ENCODE measurements around the gene SYP. TPM values are rescaled to one million over a fixed set of nuclear protein-coding genes. Genes with fewer than 3 reads are reported as not detected.

The SYP gene
- total RNA-seq = under 1 TPM; 0.61 to 0.67 TPM
- under 1 TPM; 0.30 to 0.33 TPM for polyA plus RNA-seq

GRCh38 chrX:49199906-49200771 lies at the start of gene SYP:
TSS of gene SYP (minus strand) at chrX:49200193. CDS start at chrX:49200186, 7 bp downstream.
- no peak within 1 kb of the TSS for H3K27ac ChIP-seq (ENCODE audit: low read depth in 1 of 2, low read length in 2 of 2)
- H3K36me3 ChIP-seq (ENCODE audit: control insufficient read depth in 4 of 4, insufficient read depth in 3 of 4, low read depth in 1 of 4, low read length in 3 of 4) = no peaks in the 10 kb centered on the region
- peak within 1 kb of the TSS in 2 of 3 donors; percentile 24 to 27 for H3K4me3 ChIP-seq (ENCODE audit: low read depth in 1 of 3, low read length in 3 of 3)
- peak; percentile 85 for DNase-seq (ENCODE audit: low spot score)
- 2% methylated on average over 61 of the region's 61 CpGs for WGBS
- TF ChIP-seq REST (IDR thresholded peaks at IDR 0.05) (peak; percentile 98), RAD21 (IDR thresholded peaks at IDR 0.05) (peak in 1 of 2 donors; percentile 21), TAF1 (conservative IDR thresholded peaks at IDR 0.05) (no peak), HNF4G (IDR thresholded peaks at IDR 0.05) (no peak), JUND (IDR thresholded peaks at IDR 0.05) (no peak), FOXA1 (IDR thresholded peaks at IDR 0.05) (no peak), NR2F2 (IDR thresholded peaks at IDR 0.05) (no peak), GABPA (IDR thresholded peaks at IDR 0.05 in 1 of 2, conservative IDR thresholded peaks at IDR 0.05 in 1 of 2) (no peak), RXRA (IDR thresholded peaks at IDR 0.05) (no peak), EGR1 (IDR thresholded peaks at IDR 0.05; ENCODE audit: low read depth in 2 of 2) (no peak), YY1 (IDR thresholded peaks at IDR 0.05) (peak; percentile 87)
- TF ChIP-seq, protein P1, sequence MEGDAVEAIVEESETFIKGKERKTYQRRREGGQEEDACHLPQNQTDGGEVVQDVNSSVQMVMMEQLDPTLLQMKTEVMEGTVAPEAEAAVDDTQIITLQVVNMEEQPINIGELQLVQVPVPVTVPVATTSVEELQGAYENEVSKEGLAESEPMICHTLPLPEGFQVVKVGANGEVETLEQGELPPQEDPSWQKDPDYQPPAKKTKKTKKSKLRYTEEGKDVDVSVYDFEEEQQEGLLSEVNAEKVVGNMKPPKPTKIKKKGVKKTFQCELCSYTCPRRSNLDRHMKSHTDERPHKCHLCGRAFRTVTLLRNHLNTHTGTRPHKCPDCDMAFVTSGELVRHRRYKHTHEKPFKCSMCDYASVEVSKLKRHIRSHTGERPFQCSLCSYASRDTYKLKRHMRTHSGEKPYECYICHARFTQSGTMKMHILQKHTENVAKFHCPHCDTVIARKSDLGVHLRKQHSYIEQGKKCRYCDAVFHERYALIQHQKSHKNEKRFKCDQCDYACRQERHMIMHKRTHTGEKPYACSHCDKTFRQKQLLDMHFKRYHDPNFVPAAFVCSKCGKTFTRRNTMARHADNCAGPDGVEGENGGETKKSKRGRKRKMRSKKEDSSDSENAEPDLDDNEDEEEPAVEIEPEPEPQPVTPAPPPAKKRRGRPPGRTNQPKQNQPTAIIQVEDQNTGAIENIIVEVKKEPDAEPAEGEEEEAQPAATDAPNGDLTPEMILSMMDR (IDR thresholded peaks at IDR 0.05; ENCODE audit: low read depth, low read length, missing input control) = no peak
- TF ChIP-seq, protein P2, sequence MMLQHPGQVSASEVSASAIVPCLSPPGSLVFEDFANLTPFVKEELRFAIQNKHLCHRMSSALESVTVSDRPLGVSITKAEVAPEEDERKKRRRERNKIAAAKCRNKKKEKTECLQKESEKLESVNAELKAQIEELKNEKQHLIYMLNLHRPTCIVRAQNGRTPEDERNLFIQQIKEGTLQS (IDR thresholded peaks at IDR 0.05) = no peak
- TF ChIP-seq, protein P3, sequence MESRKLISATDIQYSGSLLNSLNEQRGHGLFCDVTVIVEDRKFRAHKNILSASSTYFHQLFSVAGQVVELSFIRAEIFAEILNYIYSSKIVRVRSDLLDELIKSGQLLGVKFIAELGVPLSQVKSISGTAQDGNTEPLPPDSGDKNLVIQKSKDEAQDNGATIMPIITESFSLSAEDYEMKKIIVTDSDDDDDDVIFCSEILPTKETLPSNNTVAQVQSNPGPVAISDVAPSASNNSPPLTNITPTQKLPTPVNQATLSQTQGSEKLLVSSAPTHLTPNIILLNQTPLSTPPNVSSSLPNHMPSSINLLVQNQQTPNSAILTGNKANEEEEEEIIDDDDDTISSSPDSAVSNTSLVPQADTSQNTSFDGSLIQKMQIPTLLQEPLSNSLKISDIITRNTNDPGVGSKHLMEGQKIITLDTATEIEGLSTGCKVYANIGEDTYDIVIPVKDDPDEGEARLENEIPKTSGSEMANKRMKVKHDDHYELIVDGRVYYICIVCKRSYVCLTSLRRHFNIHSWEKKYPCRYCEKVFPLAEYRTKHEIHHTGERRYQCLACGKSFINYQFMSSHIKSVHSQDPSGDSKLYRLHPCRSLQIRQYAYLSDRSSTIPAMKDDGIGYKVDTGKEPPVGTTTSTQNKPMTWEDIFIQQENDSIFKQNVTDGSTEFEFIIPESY (IDR thresholded peaks at IDR 0.05) = no peak
- peaks cover 0 to 4% (median 2%) of the 10 kb centered on the region in 4 donors for H3K4me1 ChIP-seq (ENCODE audit: control insufficient read depth in 4 of 4, insufficient read depth in 4 of 4, low read length in 3 of 4)
- no peaks in the 10 kb centered on the region for H3K9me3 ChIP-seq (ENCODE audit: control insufficient read depth in 4 of 4, low read length in 3 of 4)
- H3K27me3 ChIP-seq (ENCODE audit: control insufficient read depth in 4 of 4, insufficient read depth in 4 of 4, low read length in 3 of 4) = no peaks in the 10 kb centered on the region
- H3K9ac ChIP-seq (ENCODE audit: low read depth in 1 of 2, low read length in 2 of 2) = no peak within 1 kb of the TSS
